Gastrocnemius medialis (tissue), 4 donors: Measurements from ENCODE around the gene PRKAG2.

Source experiments
- CTCF ChIP-seq, 5 experiments: fragments of 450-650 bp in 3 of 5; fragments of 200-600 bp in 2 of 5; sonication (generic) in 2 of 5; IDR thresholded peaks in 4 of 5; conservative IDR thresholded peaks in 1 of 5; 1 replicate in 4 of 5; 2 replicates in 1 of 5; pipeline ENCODE4 v1.5.1; 2016 to 2019; ENCODE audit warnings: antibody characterized with exemption in 5 of 5, mild to moderate bottlenecking in 3 of 5, moderate library complexity in 3 of 5
- POLR2A ChIP-seq, 2 donors: fragments of 450-650 bp; IDR thresholded peaks; one replicate each; pipeline ENCODE4 v1.6.1; 2017; ENCODE audit warnings: antibody characterized with exemption in 2 of 2, mild to moderate bottlenecking in 2 of 2, moderate library complexity in 2 of 2

GRCh38 chr7:151914051-151914450, 37.1 kb upstream of the PRKAG2 start:
- TF ChIP-seq CTCF (IDR thresholded peaks at IDR 0.05 in 4 of 5, conservative IDR thresholded peaks at IDR 0.05 in 1 of 5): no peak
- TF ChIP-seq POLR2A (IDR thresholded peaks at IDR 0.05): no peak
